ENCODE data around the gene EPN3.

GRCh38 chr17:50522766-50523165 is 9.8 kb upstream of the EPN3 start:
- TF ChIP-seq POLR2A (IDR thresholded peaks at IDR 0.05), result no peak
- TF ChIP-seq CTCF (IDR thresholded peaks at IDR 0.05), result no peak

Measured in uterus (tissue), 2 donors.